GM18867 (cell line): ENCODE measurements around the gene POU3F1.

Experiments used
- ATAC-seq: cut with Tn5 transposase; IDR thresholded peaks from one replicate; pipeline ENCODE4 v1.9.1; 2021; ENCODE audit warnings: mild to moderate bottlenecking, moderate library complexity; ENCODE audit not compliant: unreplicated experiment

Gene POU3F1

GRCh38 chr1:38074302-38074677 lies 27.7 kb upstream of the POU3F1 start:
- no peak for ATAC-seq

DNA sequence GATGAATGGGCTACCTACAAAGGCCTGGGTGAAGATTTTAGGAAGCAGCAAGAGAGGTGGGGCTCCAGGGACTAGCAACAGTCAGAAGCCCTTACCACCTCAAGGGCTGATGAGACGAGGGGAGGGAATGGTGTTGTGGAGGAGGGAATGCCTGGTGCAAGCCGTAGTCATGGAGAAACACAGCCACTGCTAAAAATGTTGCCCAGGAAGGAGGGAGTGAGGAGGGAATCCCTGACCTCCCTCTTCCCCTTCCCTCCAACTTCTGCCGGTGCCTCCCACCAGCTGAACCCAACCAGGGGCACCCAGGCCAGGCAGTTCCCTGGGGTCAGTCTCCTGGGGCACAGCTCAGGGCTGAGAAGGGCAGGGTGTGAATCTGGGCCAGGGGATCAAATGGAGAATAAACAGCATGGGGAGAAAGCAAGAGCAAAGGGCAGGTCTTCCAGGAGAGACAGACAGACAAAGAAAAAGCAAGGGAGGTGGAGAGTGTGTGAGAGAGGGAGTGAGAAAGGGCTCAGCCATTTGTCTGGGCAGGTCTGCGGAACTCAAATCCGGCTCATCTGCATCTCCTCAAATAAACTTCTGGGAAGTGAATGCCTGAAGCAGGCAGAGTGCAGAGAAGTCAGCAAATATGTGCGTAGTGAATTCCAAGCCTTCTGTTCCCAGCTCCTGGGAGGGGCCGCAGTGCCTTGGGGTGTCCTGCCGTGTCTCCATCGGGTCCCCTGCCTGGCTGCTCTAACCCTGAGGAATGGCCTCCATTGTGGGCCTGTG lies 27.1 kb upstream of the POU3F1 start:
- ATAC-seq = no peak

GRCh38 chr1:38072858-38073257 lies 26.3 kb upstream of the POU3F1 start:
- no peak for ATAC-seq

DNA sequence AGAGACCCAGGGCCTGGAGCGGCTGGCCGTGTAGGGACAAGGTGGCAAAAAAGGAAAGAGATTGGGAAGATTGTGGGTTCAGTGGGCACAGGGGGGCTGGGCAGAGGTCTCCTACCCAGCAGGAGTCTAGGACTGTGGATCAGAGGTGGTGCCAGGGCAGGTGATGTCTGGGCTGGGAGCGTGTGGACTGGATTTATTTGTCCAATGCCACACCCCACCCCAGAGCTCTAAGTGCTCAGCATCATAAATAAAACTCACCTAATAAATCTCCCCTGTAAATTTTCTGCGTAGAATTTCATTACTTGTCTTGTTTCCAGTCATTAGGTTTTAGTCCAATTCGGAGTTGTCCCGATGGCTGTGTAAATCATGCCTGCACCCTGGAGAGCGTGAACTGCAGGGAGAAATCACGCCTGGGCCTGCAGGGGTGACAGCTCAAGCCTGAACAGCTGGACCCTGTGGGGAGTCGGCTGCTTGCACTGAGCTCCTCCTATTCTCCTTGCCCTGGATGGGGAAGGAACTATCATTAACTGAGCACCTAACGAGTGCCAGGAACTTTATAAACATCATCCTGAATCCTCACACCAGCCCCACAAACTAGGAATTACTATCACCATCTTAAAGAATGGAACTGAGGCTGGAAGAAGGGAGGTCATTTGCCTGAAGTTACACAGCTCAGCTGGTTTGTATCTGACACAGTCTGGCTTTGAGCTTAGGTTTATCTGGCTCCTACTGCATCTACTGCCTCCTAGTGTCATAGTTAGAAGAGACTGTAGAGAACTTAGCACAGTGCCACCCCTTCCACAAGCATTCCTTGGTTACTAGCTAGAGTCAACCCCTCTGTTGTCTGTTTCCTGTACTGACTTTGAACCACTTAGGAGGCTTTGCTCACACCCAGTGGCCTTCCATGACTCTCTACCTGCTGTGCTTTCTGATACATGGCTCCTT lies 25.0 kb upstream of the POU3F1 start:
- ATAC-seq = peak; percentile 66

DNA sequence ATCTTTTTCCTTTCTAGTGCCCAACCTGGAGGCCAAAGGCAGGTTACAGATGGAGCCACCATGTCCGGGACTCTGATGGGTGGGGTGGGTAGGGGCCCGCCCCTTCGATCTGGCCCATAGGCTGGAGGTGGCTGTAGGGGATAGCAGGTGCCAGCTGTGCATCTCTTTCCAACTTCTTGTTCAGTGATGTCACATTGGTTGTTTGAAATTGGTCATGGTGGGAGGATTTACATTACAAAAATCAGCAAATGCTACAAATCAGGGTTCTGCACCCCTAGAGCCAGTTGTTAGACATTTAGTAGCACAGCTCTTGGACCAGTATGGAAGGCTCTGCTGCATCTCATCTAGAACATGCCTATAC lies 22.4 kb upstream of the POU3F1 start:
- no peak for ATAC-seq

DNA sequence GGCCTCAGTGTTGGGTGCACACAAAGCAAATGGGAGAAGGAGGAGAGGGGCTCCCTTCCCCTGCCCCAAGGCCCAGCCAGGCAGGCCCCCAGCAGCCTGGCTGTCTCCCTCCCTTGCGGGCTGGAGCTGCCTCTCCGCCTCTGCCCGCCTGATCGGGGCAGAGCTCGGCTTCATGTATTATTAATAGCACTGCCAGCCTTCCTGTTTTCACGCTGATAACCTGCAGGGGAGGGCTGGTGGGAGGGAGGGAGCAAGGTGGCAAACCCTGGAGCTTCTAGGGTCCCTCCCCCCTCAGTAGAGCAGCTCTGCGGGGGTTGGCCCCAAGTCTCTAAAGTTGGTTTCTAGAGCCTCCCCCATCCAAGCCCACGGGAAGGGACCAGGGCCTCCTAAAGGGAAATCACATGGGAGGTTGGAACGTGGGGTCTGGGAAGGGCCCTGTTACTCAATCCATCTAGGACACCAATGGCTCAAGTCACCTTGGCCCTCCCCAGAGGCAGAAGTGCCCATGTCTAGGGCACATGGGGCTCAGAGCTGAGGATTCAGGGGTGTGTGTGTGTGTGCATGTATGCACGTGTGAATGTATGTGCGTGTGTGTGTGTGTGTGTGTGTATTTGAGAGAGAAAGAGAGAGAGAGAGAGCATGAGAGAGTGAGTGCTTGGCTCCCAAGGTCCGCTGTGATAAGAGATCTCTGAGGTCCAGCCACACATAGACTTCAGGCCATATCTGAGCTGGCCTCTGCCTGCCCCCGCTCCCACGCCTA lies 21.8 kb upstream of the POU3F1 start:
- ATAC-seq = no peak

GRCh38 chr1:38064197-38064903 lies 17.8 kb upstream of the POU3F1 start:
- no peak for ATAC-seq

- ATAC-seq = no peak
These were observed 17.0 kb upstream of the POU3F1 start for GRCh38 chr1:38063616-38064015.

DNA sequence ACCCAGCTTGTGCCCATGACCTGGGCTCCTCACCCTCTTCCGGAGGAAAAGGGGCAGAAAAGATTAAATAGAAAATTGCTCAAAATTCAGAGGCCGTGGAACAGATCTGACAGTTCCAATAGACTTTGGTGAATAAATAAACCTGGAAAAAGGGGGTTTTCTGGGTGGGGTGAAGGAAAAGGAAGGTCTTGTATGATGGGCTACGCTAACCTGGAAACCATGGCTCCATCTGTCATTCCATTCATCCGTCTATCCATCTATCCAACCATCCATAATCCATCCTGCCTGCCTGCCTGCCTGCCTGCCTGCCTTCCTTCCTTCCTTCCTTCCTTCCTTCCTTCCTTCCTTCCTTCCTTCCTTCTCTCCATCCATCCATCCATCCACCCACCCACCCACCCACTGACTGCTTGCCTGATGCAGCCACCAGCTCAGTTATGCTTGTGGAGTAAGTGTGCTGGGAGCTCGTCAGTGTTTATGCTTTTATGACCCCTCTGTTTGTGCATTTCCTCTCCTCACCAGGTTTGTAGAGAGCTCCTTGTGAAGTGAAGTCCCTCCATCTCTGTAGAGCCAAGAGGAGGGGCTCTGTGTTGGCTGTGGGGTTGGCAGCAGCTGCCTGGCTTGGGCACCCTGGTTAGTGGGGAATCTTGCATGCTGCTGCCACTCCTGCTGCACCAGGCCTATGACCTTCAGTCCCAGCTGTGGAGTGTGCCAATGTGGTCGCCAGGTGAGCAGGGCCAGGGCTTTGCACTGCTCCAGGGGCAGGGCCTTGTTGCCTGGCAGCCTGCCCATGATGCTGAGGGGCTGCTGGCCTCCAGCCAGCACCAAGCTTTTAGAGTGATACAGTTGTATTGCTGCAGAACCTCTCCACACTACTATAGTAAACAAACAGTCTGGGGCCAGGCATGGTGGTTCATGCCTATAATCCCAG lies 16.0 kb upstream of the POU3F1 start:
- ATAC-seq = no peak

DNA sequence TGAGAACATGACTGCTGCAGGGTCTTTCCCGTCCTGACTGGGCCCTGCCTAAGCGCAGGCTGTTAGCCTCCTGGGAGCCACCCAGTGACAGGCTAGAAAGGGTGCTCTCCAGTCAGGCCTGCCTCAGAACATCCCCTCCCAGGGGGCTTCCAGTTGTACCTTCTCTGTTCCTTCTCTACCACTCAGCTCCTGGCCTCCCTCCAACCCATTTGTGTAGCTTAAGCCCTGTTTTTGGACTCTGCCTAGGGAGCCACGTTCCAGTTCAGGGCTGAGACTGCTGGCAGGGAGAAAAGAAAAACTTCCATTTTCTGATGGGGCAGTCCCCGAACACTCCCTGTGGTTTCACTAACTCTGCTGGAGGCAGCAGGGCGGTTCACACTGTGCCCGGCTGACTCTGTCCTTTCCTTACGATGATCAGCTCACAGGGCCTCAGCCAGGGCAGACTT lies 15.3 kb upstream of the POU3F1 start:
- peak; percentile 58 for ATAC-seq

DNA sequence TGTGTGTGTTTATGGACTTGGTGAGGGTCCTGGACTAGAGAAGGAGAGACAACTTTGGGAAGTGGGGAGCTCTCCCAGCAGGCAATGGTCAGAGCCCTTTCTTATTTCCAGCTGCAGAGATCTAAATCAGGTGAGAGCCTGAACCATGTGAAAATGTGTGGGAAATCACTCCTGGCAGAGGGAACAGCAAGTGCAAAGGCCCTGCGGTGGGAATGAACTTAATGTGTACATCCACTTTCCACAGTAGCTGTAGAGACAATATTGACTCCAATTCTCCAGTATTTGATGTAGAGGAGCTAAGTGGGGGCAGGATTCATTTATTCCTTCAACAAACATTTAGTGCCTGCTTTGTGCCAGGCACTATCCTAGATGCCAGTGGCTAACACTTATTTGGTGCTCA lies 14.7 kb upstream of the POU3F1 start:
- no peak for ATAC-seq

GRCh38 chr1:38060498-38060897 lies 13.9 kb upstream of the POU3F1 start:
- no peak for ATAC-seq

DNA sequence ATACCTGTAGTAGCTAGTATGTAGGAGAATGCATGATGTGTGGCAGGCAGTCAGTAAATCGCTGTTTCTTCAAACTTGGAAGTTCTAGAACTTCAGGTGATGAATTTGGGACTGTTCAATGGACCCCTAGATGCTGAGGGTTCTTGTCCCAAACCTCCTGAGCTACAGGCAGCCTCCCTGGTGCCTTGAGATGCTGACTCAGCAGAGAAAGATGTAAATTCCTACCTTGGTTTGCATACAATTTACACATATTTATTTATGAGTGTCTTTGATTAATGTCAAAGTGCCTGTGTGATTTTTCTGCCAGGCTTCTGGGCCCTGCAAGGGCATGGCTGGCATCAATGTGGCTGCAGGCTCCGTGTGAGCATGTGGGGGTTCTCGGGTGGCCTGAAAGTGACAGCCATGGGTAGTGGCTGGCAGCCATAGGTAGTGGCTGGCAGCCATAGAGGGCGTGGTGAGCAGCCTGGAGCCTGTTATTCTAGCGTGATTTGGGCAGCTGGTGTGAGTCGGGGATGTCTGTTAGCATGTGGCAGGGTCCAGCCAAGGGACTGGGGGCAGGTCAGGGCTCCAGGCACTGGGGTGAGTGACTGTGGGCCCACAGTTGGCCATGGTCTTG lies 13.2 kb upstream of the POU3F1 start:
- no peak for ATAC-seq

DNA sequence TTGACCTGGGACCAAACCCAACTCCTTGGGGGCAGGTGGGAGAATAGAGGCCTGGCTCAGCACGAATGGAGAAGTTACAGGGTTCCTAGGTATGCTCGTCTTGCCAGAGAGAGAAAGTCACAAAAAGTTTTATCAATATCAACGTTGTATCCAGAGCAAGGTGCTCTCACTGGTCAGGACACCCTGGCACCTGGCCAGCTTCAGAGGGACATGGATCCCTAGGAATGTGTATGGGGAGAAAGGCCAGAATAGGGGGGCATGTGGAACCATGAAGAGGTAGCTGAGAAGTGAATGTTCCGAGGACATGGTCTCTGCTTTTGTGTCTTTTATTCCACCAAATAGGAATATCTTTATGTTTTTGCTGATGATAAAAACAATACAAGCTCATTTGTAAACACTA lies 9.4 kb upstream of the POU3F1 start:
- ATAC-seq = no peak

DNA sequence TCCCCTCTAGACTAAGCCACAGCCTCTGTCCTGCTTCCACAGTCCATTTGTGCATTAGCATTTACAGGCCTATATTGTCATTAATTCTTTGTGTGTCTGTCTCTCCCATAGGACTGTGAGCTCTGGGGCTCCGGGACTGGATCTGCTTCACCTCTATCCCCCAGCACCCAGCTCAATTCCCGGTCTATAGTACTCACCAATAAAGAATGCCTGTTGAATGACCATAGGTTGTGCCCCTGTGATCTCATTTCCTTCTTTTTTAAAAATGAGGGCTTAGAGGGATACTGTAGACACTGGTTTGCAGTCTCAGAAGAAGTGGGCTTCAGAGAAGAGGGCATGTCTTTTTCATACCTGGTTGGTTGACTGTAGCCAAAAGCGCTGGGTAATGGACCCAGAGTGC lies 8.8 kb upstream of the POU3F1 start:
- no peak for ATAC-seq

- ATAC-seq = no peak
These were observed 7.0 kb upstream of the POU3F1 start for GRCh38 chr1:38053416-38054091.

- peak; percentile 60 for ATAC-seq
These were observed 6.3 kb upstream of the POU3F1 start for GRCh38 chr1:38052750-38053415.

- ATAC-seq = no peak
These were observed 4.5 kb upstream of the POU3F1 start for GRCh38 chr1:38051079-38051543.
